ENCODE results near the gene HMG20A. TPM values are rescaled to one million over a fixed set of nuclear protein-coding genes. Genes with fewer than 3 reads are reported as not detected.

The HMG20A gene
- total and polyA plus RNA-seq, 2 of the 13 experiments (the other 11 are each of a cell fraction or from before 2014, with no cell fraction given), result 28.0 to 35.2 TPM

DNA sequence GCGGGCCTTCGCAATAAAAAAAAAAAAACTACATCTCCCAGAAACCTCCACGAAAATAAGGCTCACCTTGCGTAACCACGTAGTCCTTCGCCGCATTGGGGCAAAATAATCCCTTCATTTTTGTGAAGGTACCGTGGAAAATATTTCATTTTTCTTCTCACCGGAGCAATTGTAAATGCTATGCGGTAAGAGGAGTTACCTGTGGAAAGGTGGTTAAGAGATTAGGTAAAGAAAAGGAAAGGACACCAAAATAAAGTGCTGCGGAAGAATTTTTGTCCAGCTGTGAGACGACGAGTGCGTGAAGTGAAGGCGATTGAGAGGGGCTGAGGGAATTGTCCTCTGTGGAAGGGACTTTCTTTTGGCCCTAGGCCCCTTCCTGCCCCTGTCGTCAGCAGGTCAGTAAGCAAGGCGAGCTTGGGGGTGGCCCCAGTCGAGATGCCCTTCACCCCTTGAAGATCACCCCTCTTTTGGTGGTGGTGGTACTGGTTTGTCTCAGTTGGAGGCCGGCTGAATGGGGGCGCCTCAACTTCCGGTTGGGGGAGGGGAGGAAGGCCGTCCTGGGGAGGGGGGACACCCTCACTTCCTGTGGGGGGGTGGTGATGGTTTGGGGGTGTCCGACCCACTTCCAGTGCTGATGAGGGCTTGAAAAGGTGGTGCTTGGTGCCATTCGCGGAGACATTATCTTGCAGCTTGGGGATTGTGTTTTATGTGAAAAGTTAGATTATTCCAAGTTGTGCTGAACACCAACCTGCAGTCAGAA lies at the start of gene HMG20A (continued):
- no peak for TF ChIP-seq ZNF709 (CRISPR knock-in tag; IDR thresholded peaks at IDR 0.05)
- peak; percentile 86 for TF ChIP-seq CREB1 (IDR thresholded peaks at IDR 0.05)
- TF ChIP-seq CREB1 (CRISPR knock-in tag; IDR thresholded peaks at IDR 0.05), result peak; percentile 95
- TF ChIP-seq SRY (CRISPR knock-in tag; IDR thresholded peaks at IDR 0.05), result 0 out of 2 replicates have a peak, but pooled peaks have one; percentile 74
- TF ChIP-seq KLF15 (CRISPR knock-in tag; IDR thresholded peaks at IDR 0.05; ENCODE audit: borderline replicate concordance), result peak; percentile 19; the same call in 1 of the 2 replicates
- TF ChIP-seq, protein P1, sequence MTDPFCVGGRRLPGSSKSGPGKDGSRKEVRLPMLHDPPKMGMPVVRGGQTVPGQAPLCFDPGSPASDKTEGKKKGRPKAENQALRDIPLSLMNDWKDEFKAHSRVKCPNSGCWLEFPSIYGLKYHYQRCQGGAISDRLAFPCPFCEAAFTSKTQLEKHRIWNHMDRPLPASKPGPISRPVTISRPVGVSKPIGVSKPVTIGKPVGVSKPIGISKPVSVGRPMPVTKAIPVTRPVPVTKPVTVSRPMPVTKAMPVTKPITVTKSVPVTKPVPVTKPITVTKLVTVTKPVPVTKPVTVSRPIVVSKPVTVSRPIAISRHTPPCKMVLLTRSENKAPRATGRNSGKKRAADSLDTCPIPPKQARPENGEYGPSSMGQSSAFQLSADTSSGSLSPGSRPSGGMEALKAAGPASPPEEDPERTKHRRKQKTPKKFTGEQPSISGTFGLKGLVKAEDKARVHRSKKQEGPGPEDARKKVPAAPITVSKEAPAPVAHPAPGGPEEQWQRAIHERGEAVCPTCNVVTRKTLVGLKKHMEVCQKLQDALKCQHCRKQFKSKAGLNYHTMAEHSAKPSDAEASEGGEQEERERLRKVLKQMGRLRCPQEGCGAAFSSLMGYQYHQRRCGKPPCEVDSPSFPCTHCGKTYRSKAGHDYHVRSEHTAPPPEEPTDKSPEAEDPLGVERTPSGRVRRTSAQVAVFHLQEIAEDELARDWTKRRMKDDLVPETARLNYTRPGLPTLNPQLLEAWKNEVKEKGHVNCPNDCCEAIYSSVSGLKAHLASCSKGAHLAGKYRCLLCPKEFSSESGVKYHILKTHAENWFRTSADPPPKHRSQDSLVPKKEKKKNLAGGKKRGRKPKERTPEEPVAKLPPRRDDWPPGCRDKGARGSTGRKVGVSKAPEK (CRISPR knock-in tag; IDR thresholded peaks at IDR 0.05; ENCODE audit: borderline replicate concordance), result no peak
- peak; percentile 57; the same call in 1 of the 2 replicates for TF ChIP-seq ZFY (CRISPR knock-in tag; IDR thresholded peaks at IDR 0.05)
- no peak for TF ChIP-seq ZNF766 (CRISPR knock-in tag; IDR thresholded peaks at IDR 0.05; ENCODE audit: borderline replicate concordance)
- TF ChIP-seq, protein P2, sequence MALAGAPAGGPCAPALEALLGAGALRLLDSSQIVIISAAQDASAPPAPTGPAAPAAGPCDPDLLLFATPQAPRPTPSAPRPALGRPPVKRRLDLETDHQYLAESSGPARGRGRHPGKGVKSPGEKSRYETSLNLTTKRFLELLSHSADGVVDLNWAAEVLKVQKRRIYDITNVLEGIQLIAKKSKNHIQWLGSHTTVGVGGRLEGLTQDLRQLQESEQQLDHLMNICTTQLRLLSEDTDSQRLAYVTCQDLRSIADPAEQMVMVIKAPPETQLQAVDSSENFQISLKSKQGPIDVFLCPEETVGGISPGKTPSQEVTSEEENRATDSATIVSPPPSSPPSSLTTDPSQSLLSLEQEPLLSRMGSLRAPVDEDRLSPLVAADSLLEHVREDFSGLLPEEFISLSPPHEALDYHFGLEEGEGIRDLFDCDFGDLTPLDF (CRISPR knock-in tag; IDR thresholded peaks at IDR 0.05), result 0 out of 2 replicates have a peak, but pooled peaks have one; percentile 2

Measured in HepG2 (cell line).